G401 (cell line): ENCODE measurements around the gene CLTCL1. TPM values are rescaled to one million over a fixed set of nuclear protein-coding genes. Genes with fewer than 3 reads are reported as not detected.
"Not testable (repeated sequence)": the region's sequence is repeated elsewhere in the genome, so short reads cannot be mapped to it uniquely, and the experiment has no call there.

Experiments
- DNase-seq: peaks from one replicate; pipeline ENCODE4 v3.0.0-alpha.2; 2015; ENCODE audit warnings: low spot score
- in situ Hi-C: cut with HindIII; loops from 2 replicates; pipeline ENCODE4 v1.10.0; 2016; ENCODE audit warnings: low sequenced_read_pairs, mixed read lengths
- total RNA-seq: library from RNA; depleted of rRNA; stranded (reverse); fragments of >200 nt; shearing (Covaris generic); gene quantifications from 2 replicates; pipeline ENCODE4 v1.2.3, GENCODE V29; 2014; rRNA removed

CLTCL1 gene
- 4.9 and 9.4 TPM in 2 replicates for total RNA-seq

DNA sequence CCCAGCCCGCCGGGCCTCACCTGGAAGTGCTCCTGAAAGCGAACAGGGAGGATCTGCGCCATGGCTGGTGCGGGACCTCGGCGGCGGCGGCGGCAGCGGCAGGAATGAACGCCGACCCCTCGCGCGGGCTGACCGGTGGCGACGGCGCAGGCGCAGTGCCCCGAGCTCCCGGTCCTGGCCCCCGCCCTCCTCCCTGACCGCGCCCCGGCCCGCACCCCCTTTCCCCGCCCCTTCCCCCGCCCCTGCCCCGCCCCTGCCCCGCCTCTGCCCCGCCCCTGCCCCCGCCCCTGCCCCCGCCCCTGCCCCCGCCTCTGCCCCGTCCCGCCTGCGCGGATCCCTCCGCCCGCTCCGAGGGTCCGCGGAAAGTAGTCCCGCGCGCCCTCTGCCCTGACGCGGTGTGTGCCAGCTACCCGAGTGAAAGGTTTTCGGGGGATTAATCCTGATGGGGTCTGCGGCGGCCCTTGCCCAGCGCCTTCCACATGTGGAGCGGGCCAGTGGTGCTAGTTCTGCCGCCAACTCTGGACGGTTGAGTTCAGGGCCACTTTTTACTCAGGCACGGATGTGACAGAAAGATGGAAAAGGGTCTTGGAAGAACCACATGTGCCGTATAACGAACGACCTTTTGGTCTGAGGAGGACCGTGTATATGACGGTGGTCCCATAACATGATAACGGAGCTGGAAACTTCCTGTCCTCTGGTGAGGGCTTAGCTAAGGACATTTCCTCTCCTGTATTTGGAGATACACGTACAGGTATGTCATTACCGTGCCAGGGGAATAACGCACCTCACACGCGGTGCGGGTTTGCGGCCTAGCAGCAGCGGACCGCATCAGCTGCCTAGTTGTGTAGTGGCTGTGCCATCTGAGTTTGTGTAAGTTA is at the start of gene CLTCL1:
TSS of gene CLTCL1 (minus strand) at position 140 of the 878 bp plus-strand sequence. CDS start at position 62, 78 bp downstream.
- DNase-seq: peak; percentile 79
- in situ Hi-C loops: no loop called here

DNA sequence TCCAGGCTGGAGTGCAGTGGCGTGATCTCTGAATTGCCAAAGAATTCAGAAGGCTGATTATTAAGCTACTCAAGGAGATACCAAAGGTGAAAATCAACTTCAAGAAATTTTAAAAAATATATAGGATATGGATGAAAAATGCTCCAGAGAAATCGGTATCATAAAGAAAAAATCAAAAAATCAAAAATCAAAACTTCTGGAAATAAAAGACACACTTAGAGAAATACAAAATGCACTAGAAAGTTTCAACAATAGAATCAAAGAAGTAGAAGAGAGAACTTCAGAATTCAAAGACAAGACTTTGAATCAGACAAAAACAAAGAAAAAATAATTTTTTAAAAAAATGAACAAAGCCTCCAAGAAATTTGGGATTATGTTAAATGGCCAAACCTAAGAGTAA is 45.6 kb upstream of the CLTCL1 start:
- no peak for DNase-seq
- in situ Hi-C loops: no loop called here

DNA sequence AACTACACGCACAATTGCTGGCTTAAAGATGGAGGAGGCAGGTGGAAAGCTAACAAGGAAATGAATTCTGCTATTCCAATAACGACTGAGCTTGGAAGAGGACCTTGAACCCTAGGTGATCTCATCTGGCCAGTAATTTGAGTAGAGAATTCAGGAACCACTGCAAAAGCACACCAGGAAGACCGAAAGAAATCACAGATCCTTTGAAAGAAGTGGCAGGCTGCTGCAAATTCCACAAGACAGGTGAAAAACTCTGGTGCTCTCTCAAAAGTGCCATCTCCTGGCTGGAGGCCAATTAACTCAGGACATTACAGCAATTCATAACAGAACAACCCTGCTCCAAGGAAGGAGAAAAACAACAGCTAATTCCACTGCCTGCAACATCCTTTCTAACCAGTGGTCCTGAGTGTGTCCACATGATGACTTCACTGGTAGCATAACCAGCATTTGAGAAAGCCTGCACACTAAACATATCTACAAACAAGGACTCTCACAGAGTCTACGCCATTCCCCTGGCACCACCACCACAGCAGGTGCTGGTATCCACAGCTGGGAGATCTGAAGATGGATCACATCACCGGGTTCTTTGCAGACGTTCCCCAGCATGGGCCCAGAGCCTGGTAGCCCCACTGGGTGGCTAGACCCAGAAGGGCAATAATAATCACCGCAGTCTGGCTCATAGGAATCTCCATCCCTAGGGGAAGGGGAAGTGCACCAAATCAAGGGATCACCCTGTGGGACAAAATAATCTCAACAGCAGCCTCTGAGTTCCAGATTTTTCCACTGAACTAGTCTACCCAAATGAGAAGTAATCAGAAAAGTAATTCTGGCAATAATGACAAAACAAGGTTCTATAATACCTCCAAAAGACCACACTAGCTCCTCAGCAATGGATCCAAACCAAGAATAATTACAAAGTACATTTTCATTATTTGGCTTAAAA is 44.9 kb upstream of the CLTCL1 start:
- DNase-seq: no peak
- in situ Hi-C loops: no loop called here

DNA sequence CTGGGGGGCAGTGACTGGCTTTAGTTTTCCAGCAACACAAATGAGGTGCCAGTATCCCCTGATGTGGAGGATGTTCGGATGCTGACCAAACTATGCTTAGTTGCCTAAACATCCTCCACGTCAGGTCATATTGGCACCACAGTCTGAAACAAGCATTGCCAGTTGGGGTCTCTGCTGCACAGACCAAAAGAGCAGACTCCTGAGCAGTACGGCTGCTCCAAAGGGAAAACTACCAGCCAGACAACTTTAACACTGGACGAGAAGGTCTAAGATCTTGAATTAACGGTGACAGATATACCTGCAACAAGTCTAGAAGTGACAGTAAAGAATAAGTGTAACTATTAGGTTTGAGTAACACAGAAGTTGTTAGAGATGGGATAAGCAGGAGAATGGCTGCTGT is 40.5 kb upstream of the CLTCL1 start:
- no peak for DNase-seq

DNA sequence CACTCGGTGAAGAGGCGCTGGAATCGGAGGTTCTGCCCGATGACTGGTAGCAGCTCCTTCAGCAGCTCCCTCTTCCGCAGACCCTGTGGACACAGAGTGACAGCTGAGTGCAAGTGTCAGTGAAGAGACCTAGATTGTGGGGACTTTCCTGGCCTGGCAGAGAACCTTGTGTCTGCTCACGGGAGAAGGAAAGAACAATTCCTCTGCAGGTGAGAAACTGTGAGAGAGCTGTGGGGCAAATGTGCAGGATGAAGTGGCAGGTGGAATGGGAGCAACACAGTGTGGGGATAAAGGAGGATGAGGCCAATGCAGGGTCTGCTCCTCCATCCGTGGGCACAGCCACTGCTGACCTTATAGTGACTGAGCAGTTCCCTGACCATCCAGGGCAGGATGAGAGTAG is 40.0 kb upstream of the CLTCL1 start:
- no peak for DNase-seq
- in situ Hi-C loops: no loop called here

More for the DNA sequence above, 40.5 kb upstream of the CLTCL1 start:
- in situ Hi-C loops: no loop called here

DNA sequence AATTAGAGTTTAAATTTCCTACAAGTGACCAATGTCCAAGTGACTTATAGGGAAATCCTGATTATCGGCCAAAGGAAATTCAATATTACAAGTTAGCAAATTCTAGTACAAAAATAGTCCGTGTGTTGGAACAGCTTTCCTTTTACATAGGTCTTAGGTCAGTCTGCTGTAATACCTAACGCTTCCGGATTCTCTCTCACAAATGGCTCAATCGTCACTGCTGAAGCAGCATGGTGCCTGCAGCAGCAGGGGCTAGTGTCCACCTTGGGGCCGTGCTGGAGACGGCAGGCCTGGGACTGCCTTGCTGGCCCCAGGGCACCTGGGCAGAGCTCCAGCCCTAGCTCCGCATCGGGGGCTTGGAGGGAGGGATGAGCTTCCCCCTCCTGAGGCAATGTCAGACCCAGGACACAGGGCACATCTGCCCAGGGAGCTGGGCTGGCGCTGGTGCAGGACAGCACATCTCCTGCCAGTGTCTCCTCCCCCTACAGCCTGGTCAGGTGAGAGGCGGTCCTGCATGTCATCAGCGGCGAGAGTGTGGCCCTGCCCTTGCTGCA is 39.4 kb upstream of the CLTCL1 start:
- in situ Hi-C loops: no loop called here
- no peak for DNase-seq

DNA sequence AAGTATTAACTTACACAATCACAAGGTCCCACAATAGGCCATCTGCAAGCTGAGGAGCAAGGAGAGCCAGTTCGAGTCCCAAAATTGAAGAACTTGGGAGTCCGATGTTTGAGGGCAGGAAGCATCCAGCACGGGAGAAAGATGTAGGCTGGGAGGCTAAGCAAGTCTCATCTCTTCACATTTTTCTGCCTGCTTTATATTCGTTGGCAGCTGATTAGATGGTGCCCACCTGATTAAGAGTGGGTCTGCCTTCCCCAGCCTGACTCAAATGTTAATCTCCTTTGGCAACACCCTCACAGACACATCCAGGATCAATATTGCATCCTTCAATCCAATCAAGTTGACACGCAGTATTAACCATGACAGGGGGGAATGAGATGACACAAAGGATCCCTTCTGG is 38.7 kb upstream of the CLTCL1 start:
- DNase-seq, in situ Hi-C loops: not testable (repeated sequence)

DNA sequence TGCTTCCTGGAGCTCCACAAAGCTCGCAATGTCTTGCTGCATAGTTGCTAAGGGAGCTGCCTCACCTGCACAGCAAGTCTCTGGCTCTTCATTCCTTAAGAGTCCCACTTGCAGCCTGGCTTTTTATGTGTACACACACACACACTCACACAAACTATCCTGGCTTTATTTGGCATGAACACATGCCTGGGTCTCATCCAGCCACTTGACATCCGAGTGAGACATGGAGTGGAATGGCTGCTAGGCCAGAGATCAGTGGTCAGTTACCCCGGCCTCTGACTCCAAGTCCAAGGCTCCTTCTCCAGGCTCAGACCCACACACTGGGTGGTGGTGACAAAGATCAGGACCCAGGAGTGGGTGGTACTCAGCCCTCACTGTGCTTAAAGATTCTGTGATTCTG is 37.9 kb upstream of the CLTCL1 start:
- DNase-seq: no peak
- in situ Hi-C loops: no loop called here

DNA sequence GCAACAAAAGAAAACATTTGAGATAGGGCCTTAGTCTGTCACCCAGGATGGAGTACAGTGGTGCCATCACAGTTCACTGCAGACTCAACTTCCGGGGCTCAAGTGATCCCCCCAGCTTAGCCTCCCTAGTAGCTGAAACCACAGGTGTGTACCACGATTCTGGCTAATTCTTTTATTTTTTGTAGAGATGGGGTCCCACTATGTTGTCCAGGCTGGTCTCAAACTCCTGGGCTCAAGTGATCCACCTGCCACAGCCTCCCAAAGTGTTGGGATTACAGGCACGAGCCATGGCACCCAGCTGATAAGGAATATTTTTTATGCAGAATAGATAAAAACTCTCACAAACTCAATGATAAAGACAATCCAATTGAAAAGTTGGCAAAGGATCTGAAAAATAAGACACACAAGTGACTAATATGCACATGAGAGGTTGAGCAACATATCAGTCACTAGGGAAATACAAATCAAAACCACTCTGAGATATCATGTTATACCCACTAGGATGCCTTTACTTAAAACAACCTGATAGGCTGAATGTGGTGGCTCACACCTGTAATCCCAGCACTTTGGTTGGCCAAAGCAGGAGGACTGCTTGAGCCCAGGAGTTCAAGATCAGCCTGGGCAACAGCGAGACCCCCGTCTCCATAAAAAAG is 33.9 kb upstream of the CLTCL1 start:
- no peak for DNase-seq
- in situ Hi-C loops: no loop called here

DNA sequence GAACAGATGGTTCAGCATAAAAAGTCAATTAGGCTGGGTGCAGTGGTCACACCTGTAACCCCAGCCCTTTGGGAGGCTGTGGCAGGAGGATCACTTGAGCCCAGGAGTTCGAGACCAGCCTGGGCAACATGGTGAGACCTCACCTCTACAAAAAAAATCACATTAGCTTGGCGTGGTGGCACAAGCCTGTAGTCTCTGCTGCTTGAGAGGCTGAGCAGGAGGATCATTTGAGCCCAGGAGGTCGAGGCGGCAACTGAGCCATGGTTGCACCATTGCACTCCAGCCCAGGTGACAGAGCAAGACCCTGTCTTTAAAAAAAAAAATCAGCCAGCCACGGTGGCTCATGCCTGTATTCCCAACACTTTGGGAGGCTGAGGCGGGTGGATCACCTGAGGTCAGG is 31.9 kb upstream of the CLTCL1 start:
- in situ Hi-C loops, DNase-seq: not testable (repeated sequence)

DNA sequence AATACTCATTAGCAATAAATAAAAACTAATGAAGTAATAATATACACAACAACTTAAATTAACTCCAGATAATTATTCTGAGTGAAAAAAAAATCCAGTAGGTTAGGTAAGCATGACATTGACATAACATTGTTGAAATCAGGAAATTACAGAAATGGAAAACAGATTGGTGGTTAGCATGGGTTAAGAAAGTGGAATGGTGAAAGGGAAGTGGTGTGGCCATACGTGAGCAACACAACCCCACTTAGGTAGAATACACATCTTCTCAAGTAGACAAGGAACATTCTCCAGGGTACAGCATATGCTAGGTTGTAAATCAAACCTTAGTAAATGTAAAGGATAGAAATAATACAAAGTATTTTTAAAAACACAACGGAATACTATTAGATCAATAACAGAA is 30.2 kb upstream of the CLTCL1 start:
- in situ Hi-C loops: no loop called here
- DNase-seq: no peak

DNA sequence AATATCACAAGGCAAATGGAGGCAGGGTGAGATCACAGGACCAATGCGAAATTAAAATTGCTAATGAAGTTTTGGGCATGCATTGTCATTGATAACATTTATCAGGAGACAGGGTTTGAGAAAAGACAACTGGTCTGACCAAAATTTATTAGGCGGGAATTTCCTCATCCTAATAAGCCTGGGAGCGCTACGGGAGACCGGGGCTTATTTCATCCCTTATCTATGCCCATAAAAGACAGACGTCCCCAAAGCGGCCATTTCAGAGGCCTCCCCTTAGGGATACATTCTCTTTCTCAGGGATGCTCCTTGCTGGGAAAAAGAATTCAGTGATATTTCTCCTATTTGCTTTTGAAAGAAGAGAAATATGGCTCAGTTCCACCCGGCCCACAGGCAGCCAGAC is 28.6 kb upstream of the CLTCL1 start:
- in situ Hi-C loops, DNase-seq: not testable (repeated sequence)

DNA sequence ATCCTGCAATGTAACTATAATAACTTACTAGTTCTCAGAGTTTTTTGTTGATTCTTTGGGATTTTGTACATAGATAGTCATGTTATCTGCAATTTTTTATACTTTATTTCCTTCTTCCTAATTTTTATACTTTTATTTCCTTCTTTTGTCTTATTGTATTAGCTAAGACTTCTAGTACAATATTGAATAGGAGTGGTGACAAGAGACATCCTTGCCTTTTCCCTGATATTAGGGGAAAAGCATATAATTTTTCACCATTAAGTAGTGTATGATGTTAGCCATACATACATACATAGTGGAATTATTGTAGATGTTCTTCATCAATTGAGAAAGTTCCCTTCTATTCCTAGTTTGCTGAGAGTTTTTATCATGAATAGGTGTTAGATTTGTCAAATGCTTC is 27.8 kb upstream of the CLTCL1 start:
- in situ Hi-C loops: no loop called here

DNA sequence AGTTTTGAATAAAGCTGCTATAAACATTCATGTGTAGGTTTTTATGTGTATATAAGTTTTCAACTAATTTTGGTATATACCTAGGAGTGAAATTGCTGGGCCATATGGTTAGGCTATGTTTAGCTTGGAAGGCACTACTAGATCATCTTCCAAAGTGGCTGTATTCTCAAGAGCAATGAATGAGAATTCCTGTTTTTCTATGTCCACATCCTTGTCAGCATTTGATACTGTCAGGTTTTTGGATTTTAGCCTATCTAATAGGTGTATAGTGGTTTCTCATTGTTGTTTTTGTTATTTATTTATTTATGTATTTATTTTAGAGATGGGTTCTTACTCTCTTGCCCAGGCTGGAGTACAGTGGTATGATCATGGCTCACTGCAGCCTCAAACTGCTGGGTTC is 26.3 kb upstream of the CLTCL1 start:
- in situ Hi-C loops: no loop called here
- no peak for DNase-seq

More for the DNA sequence above, 27.8 kb upstream of the CLTCL1 start:
- DNase-seq: no peak

DNA sequence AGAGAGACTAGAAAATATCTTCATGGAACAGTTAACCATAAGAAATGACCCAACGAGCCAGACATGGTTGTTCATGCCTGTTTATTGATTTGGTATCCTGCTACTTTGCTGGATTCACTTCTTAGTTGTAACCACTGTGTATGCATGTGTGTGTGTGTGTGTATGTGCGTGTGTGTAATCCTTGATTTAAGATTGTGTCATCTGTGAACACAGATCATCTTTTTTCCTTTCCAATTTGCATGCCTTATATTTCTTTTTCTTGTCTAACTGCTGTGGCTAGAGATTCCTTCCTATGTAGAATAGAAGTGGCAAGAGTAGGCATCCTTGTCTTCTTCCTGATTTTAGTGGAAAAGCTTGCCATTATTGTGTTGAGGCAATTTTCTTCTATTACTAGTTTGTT is 16.4 kb upstream of the CLTCL1 start:
- in situ Hi-C loops: no loop called here
- DNase-seq: no peak

DNA sequence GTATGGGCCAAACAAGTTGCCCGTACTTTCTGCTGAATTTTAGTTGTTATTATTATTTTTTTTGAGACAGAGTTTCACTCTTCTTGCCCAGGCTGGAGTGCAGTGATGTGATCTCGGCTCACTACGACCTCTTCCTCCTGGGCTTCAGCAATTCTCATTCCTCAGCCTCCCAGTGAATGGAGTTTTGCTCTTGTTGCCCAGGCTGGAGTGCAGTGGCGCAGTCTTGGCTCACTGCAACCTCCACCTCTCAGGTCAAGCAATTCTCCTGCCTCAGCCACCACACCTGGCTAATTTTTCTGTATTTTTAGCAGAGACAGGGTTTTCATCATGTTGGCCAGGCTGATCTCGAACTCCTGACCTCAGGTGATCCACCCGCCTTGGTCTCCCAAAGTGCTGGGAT is 15.0 kb upstream of the CLTCL1 start:
- DNase-seq, in situ Hi-C loops: not testable (repeated sequence)

DNA sequence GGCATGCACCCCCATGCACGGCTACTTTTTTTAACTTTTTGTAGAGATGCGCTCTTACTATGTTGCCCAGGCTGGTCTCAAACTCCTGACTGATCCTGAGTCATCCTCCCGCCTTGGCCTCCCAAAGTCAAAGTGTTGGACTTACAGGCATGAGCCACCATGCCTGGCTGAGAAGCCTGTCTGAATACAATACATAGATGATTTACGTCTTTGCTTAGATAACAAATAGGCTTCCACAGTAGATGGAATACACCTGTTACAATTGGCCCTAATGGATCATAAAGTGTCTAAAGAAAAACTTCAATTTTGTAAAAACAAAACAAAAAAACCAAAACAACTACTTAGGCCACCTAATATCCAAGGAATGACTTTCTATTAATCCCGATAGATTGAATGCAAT is 13.0 kb upstream of the CLTCL1 start:
- in situ Hi-C loops: no loop called here
- DNase-seq: no peak

DNA sequence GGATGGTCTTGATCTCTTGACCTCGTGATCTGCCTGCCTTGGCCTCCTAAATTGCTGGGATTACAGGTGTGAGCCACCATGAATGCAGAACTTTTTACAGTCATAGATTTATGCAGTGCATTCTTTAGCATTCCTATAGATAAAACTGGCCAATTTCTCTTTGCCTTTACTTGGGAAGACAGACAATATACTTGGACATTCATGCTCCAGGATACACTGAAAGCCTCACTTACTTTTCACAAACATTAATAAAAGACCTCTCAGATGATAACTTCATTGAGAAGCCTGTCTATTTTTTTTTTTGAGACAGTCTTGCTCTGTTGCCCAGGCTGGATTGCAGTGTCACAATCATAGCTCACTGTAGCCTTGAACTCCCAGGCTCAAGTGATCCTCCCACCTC is 12.3 kb upstream of the CLTCL1 start:
- DNase-seq: no peak
- in situ Hi-C loops: no loop called here

DNA sequence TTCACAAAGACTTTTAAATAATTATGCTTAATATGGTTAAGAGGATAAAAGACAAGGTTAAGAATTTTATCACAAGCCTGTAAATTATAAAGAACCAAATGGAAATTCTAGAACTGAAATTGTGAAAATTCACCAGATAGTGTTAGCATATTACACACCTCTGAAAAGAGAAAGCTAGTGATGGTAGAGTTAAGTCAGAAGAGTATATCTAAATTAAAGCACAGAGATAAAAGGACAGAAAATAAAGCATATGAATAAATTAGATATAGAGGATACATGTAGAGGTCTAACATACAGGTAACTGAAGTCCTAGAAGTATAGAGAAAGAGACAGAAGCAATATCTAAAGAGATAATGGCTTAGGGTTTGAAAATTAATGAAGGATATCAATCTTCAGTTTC is 4.2 kb upstream of the CLTCL1 start:
- in situ Hi-C loops: no loop called here
- DNase-seq: no peak
